ENCODE measurements around the gene BEGAIN. TPM values are rescaled to one million over a fixed set of nuclear protein-coding genes. Genes with fewer than 3 reads are reported as not detected.

Gene BEGAIN
- total RNA-seq, 2 donors from 2014 or later = 0.74 to 0.99 TPM

DNA sequence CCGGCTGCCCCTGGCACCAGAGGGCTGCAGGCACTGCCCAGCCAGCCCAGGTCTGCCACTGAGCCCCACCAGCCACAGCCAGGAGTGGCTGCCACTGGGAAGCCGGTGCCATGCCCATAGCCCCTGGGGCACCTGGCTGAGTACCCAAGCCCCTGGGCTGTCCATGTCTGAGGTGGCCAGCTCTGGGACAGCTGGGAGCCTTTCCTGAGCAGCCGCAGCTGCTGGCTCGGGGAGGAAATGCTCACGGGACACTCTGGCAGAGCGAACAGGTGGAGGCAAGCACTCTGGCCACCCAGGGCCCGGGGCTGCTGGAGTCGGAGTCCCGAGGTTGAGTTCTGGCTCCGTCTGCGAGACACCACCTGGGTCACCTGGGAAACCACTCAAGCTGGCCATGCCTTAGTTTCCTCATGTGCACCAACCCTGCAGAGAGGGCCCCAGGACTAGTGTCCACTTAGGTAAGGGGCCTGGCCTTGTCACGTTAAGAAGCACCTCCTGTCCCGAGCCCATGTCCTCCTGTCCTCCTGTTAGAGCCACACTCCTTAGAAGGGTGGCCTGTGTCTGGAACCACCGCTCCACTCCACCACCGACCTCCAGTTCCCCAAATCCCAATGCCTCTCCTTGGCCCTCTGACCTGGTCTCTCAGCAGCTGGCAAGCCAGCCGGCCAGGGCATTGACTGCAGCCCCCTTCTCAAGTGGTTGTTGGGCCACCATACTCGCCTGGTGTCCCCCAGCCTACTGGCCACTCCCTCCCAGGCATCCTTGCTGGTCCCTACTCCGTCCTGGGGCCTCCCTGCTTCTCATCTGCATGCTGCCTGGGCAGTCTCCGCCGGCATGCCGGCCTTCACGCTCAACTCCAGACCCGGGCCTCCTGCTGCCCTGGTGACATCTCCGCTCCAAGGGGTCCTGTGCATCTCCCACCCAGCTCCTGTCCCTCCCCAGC is 45.3 kb downstream of the BEGAIN start:
- Histone ChIP-seq H3K9ac (ENCODE audit: low read depth in 2 of 2, low read length in 2 of 2) (no peak overlapping the region), H3K9me3 (no peaks in the 10 kb centered on the region), H3K27ac (no peak overlapping the region), H3K27me3 (no peaks in the 10 kb centered on the region), H3K4me1 (peaks cover under 1% of the 10 kb centered on the region), H3K36me3 (no peaks in the 10 kb centered on the region), H3K4me3 (no peak overlapping the region)
- no peak for DNase-seq
- intact Hi-C loops (cut with DNase I) = no loop called here
- TF ChIP-seq, protein P1, sequence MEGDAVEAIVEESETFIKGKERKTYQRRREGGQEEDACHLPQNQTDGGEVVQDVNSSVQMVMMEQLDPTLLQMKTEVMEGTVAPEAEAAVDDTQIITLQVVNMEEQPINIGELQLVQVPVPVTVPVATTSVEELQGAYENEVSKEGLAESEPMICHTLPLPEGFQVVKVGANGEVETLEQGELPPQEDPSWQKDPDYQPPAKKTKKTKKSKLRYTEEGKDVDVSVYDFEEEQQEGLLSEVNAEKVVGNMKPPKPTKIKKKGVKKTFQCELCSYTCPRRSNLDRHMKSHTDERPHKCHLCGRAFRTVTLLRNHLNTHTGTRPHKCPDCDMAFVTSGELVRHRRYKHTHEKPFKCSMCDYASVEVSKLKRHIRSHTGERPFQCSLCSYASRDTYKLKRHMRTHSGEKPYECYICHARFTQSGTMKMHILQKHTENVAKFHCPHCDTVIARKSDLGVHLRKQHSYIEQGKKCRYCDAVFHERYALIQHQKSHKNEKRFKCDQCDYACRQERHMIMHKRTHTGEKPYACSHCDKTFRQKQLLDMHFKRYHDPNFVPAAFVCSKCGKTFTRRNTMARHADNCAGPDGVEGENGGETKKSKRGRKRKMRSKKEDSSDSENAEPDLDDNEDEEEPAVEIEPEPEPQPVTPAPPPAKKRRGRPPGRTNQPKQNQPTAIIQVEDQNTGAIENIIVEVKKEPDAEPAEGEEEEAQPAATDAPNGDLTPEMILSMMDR (IDR thresholded peaks at IDR 0.05) = no peak

DNA sequence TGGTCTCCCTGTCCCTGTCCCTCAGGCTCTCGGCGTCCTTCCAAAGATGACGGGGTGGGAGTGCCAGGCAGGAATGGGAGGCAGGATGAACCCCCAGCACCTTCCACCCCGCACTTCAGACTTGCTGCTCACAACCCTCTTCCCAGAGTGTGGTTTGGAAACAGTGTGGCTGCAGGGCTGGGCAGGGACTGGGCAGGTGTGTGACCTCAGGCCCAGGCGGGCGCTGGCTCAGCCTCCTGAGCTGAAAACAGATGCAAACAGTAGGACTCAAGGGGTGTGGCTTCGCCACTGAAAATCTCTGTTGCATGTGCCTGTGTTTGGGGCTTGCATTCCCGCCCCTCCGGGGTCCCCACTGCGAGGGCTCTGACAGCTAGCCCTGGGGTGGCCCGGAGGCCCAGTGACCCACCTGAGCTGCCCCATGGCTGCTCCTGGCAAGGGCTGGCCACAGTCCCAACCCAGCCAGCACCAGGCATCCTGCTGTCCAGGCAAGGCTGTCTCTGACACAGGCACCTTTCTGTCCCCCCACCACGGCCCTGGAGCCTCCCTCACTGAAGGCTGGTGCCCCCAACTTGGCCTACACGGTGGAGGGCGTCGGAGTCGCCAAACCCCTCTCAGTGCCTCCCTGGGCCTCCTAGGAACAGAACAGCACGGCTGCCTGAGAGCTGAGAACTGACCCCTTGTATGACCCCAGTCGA is 46.1 kb downstream of the BEGAIN start:
- Histone ChIP-seq H3K27ac (no peak overlapping the region), H3K36me3 (no peaks in the 10 kb centered on the region), H3K4me3 (no peak overlapping the region), H3K9ac (ENCODE audit: low read depth in 2 of 2, low read length in 2 of 2) (no peak overlapping the region), H3K9me3 (no peaks in the 10 kb centered on the region), H3K4me1 (no peaks in the 10 kb centered on the region), H3K27me3 (no peaks in the 10 kb centered on the region)
- no peak for DNase-seq
- TF ChIP-seq, protein P1 (IDR thresholded peaks at IDR 0.05) = no peak
- intact Hi-C loops (cut with DNase I) = no loop called here

DNA sequence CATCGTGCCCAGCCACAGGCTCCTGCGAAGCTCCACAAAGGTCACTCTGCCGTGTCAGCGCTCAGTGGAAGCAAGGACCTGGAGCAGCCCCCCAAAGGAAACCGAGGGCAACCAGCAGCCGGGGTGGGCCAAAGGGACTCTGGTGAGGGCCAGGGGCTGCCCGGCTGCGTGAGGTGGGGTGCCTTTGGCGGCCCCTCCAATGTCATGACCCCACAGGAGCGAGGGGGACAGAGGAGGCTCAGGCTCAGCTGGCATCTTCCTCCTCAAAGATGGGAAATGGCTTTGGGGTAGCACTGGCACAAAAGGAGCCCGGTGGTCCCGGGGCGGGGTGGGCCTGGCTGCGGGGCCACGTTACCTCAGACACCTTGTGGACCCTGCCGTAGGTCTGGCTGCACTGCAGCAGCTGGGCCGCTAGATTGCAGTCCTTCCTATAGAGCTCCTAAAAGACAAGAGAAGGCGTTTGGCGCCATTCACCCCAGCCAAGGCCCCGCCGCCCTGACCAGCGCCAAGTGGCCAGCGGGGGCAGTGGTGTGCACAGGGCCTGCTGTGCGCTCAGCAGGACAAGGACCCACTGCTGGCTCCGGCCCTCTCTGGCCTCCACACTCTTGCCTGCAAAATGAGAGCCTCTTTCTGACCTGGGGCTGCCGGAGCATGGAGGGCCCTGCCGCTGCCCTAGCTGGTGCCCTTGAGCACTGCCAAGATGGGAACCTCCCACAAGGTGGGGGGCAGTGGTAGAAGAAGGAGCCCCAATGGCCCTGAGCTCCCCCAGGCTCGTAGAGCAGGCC is 46.9 kb downstream of the BEGAIN start:
- TF ChIP-seq, protein P1 (IDR thresholded peaks at IDR 0.05) = no peak
- H3K9me3 ChIP-seq = no peaks in the 10 kb centered on the region
- no peak overlapping the region for H3K27ac ChIP-seq
- DNase-seq = no peak
- H3K4me1 ChIP-seq = no peaks in the 10 kb centered on the region
- H3K9ac ChIP-seq (ENCODE audit: low read depth in 2 of 2, low read length in 2 of 2) = no peak overlapping the region
- no peaks in the 10 kb centered on the region for H3K36me3 ChIP-seq
- H3K4me3 ChIP-seq = no peak overlapping the region
- intact Hi-C loops (cut with DNase I) = no loop called here
- no peaks in the 10 kb centered on the region for H3K27me3 ChIP-seq

DNA sequence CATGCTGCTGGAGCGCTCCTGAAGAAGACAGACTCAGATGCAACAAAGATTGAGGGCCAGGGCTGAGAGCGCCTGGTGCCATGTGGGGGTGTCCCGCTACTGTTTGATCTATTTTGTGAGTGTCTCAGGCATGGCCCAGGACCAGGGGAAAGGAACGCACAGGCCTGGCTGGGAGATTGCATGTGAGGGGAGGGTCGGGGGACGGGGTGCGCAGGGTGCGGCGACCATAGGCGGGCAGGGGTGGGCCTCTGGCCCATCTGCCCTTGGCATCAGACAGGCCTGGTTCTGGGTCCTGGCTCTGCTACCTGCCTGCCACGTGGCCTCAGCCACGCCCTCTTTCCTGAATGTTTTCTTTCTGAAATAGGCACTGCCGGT is 47.5 kb downstream of the BEGAIN start:
- Histone ChIP-seq H3K9me3 (no peaks in the 10 kb centered on the region), H3K36me3 (no peaks in the 10 kb centered on the region), H3K4me1 (no peaks in the 10 kb centered on the region), H3K27me3 (no peaks in the 10 kb centered on the region), H3K9ac (ENCODE audit: low read depth in 2 of 2, low read length in 2 of 2) (no peak overlapping the region), H3K4me3 (no peak overlapping the region), H3K27ac (no peak overlapping the region)
- TF ChIP-seq, protein P1 (IDR thresholded peaks at IDR 0.05) = no peak
- intact Hi-C loops (cut with DNase I) = no loop called here
- DNase-seq = no peak

DNA sequence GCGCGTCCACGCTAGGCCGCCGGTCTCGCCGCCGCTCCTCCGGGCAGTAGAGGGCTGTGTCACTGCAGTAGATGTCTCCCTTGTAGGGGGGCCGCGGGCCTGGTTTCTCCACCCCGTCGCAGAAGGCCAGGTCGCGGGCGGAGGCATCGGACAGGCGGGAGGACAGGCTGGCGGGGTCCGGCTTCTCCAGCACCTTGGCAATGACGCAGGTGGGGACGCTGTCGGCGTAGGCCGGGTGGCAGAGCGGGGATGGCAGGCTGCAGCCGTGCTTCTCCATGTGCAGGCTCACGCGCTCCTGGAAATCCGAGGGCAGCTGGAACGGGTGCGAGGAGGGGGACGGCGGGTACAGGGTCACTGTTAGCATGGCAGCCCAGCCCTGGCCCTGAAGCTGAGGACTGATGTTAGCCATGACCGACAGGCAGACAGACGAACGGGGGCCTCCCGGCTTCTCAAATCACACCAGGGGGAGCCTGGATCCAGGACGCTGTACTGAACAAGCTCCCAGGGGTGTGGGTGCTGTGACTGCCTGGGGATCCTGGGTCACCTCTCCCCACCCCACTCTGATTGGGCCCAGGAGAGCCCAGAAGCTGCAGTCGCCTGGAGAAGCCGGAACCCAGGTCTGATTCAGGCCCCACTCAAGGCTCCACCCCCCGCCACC is 48.1 kb downstream of the BEGAIN start:
- Histone ChIP-seq H3K4me1 (peaks cover 2% of the 10 kb centered on the region), H3K4me3 (no peak overlapping the region), H3K9ac (ENCODE audit: low read depth in 2 of 2, low read length in 2 of 2) (no peak overlapping the region), H3K9me3 (no peaks in the 10 kb centered on the region), H3K27ac (no peak overlapping the region), H3K27me3 (no peaks in the 10 kb centered on the region), H3K36me3 (no peaks in the 10 kb centered on the region)
- intact Hi-C loops (cut with DNase I) = no loop called here
- no peak for DNase-seq
- TF ChIP-seq, protein P1 (IDR thresholded peaks at IDR 0.05) = no peak
